B cell (primary cell): Measurements from ENCODE around the gene SENP5. TPM values are rescaled to one million over a fixed set of nuclear protein-coding genes. Genes with fewer than 3 reads are reported as not detected.
"Not testable (repeated sequence)": the region's sequence is repeated elsewhere in the genome, so short reads cannot be mapped to it uniquely, and the experiment has no call there.

Source experiments
- ATAC-seq: fragments of 200-7000 bp; cut with Tn5 transposase; one replicate; pipeline ENCODE4 v1.10.0; 2021; ENCODE audit warnings: low read depth, mild to moderate bottlenecking, moderate number of reproducible peaks, moderate library complexity
- CTCF ChIA-PET: fragments of 350-600 bp; sonication (Branson Sonifier 250); formaldehyde crosslinking; loops from one replicate; lab custom pipeline; 2021; ENCODE audit warnings: antibody characterized with exemption, inconsistent platforms; lab: Charles Lee
- POLR2A ChIA-PET: fragments of 350-600 bp; sonication (Branson Sonifier 250); formaldehyde crosslinking; loops from one replicate; lab custom pipeline; 2021; ENCODE audit warnings: antibody characterized with exemption; lab: Charles Lee
- DNase-seq: peaks from one replicate; pipeline ENCODE4 v3.0.0; 2013
- H2AFZ ChIP-seq: 2 replicates; pipeline ENCODE4 v1.6.1; 2012; ENCODE audit warnings: mild to moderate bottlenecking, low read depth, low read length; ENCODE audit not compliant: insufficient read depth, poor library complexity, severe bottlenecking
- H3K27ac ChIP-seq, 2 donors: 1 replicate in 1 of 2; 2 replicates in 1 of 2; pipeline ENCODE4 v1.5.1; 2012 to 2013; ENCODE audit warnings: low read length in 2 of 2, mild to moderate bottlenecking in 2 of 2, moderate library complexity in 1 of 2
- H3K27me3 ChIP-seq, 4 experiments: fragments of 200-600 bp in 1 of 4; sonication (generic) in 1 of 4; replicated peaks in 1 of 4; 1 replicate in 2 of 4; 2 replicates in 2 of 4; pipeline versions ENCODE4 v1.6.1 to v1.7.0; 2013 to 2016; ENCODE audit warnings: low read length in 3 of 4, mild to moderate bottlenecking in 2 of 4, mixed read lengths in 1 of 4, moderate library complexity in 1 of 4; ENCODE audit not compliant: insufficient read depth in 4 of 4, control insufficient read depth in 3 of 4; ENCODE audit errors: control extremely low read depth in 1 of 4
- H3K36me3 ChIP-seq, 2 experiments: replicated peaks in 1 of 2; 1 replicate in 1 of 2; 2 replicates in 1 of 2; pipeline versions ENCODE4 v1.6.1 to v1.7.1; 2013; ENCODE audit warnings: low read length in 1 of 2; ENCODE audit not compliant: insufficient read depth in 2 of 2, control insufficient read depth in 1 of 2; ENCODE audit errors: control extremely low read depth in 1 of 2, extremely low read depth in 1 of 2
- H3K4me1 ChIP-seq, 2 donors: fragments of 200-600 bp in 1 of 2; sonication (generic) in 1 of 2; 1 replicate in 1 of 2; 2 replicates in 1 of 2; pipeline versions ENCODE4 v1.5.1 to v1.6.1; 2013 to 2017; ENCODE audit warnings: low read length in 2 of 2; ENCODE audit not compliant: control insufficient read depth in 2 of 2, insufficient read depth in 2 of 2
- H3K4me2 ChIP-seq: replicated peaks from 2 replicates; pipeline ENCODE3; 2012; ENCODE audit warnings: mild to moderate bottlenecking, low read depth, low read length; ENCODE audit not compliant: poor library complexity, severe bottlenecking
- H3K4me3 ChIP-seq, 5 experiments: fragments of 200-600 bp in 1 of 5; sonication (generic) in 1 of 5; 1 replicate in 3 of 5; 2 replicates in 2 of 5; pipeline versions ENCODE4 v1.5.1 to v1.7.0; 2011 to 2016; ENCODE audit warnings: low read length in 4 of 5, mild to moderate bottlenecking in 4 of 5, low read depth in 2 of 5, control low read depth in 1 of 5, moderate library complexity in 1 of 5; ENCODE audit not compliant: insufficient read depth in 1 of 5; ENCODE audit errors: control extremely low read depth in 1 of 5, extremely low read depth in 1 of 5
- H3K79me2 ChIP-seq: fragments of 200-600 bp; sonication (generic); one replicate; pipeline ENCODE4 v1.6.0; 2016; ENCODE audit warnings: low read length; ENCODE audit not compliant: control insufficient read depth, insufficient read depth
- H3K9ac ChIP-seq: fragments of 200-600 bp; sonication (generic); 2 replicates; pipeline ENCODE4 v1.6.1; 2017; ENCODE audit warnings: mild to moderate bottlenecking, low read length, moderate library complexity
- H3K9me3 ChIP-seq, 3 donors: one replicate each; pipeline versions ENCODE4 v1.6.1 to v1.7.1; 2013; ENCODE audit warnings: low read length in 2 of 3; ENCODE audit not compliant: control insufficient read depth in 2 of 3, insufficient read depth in 1 of 3; ENCODE audit errors: control extremely low read depth in 1 of 3
- H4K20me1 ChIP-seq: 2 replicates; pipeline ENCODE4 v1.6.0; 2012; ENCODE audit warnings: mild to moderate bottlenecking, low read length; ENCODE audit not compliant: insufficient read depth, control insufficient read depth, poor library complexity, severe bottlenecking
- H3K27ac Mint-ChIP-seq: one replicate; pipeline ENCODE4 v1.8.0; 2021; ENCODE audit warnings: mixed read lengths
- H3K27me3 Mint-ChIP-seq: one replicate; pipeline ENCODE4 v1.8.0; 2021; ENCODE audit warnings: mixed read lengths
- H3K4me1 Mint-ChIP-seq: one replicate; pipeline ENCODE4 v1.8.0; 2021; ENCODE audit warnings: mixed read lengths
- H3K4me3 Mint-ChIP-seq: one replicate; pipeline ENCODE4 v1.8.0; 2021; ENCODE audit warnings: mixed read lengths
- H3K9me3 Mint-ChIP-seq: one replicate; pipeline ENCODE4 v1.8.0; 2022; ENCODE audit warnings: mixed read lengths; ENCODE audit not compliant: insufficient read depth
- EZH2 ChIP-seq: IDR thresholded peaks from 2 replicates; pipeline ENCODE4 v1.6.1; 2012; ENCODE audit warnings: borderline replicate concordance, low read depth, mild to moderate bottlenecking, moderate library complexity, low read length; ENCODE audit not compliant: insufficient read depth, poor library complexity, severe bottlenecking
- WGBS: methylation state at CpG from one replicate; pipeline ENCODE4 v1.1.5; 2013; ENCODE audit warnings: missing lambda C conversion rate; ENCODE audit not compliant: insufficient coverage; 5-methylcytosine and 5-hydroxymethylcytosine counted together
- intact Hi-C: fragments of 100-400 bp; cut with micrococcal nuclease; formaldehyde crosslinking; loops from one replicate; pipeline ENCODE4 v1.10.0; 2022
- polyA plus RNA-seq: library from polyadenylated mRNA; depleted of rRNA; stranded (reverse); fragments of >200 nt; gene quantifications from 2 replicates; pipeline ENCODE4 v1.2.3, GENCODE V29; 2012
- total RNA-seq, 2 donors: library from RNA; stranded (reverse); fragments of 120-200 nt in 1 of 2; gene quantifications; 1 replicate in 1 of 2; 2 replicates in 1 of 2; pipeline versions ENCODE4 v1.2.3 to v1.2.4, GENCODE V29; 2013 to 2022
- TF ChIP-seq, protein P1 (sequence below): fragments of 200-600 bp; IDR thresholded peaks from one replicate; pipeline ENCODE4 v1.8.0; 2022; ENCODE audit warnings: antibody characterized with exemption, mild to moderate bottlenecking

SENP5 gene
- total and polyA plus RNA-seq, 2 donors (not counting 1 experiment from before 2014, with no cell fraction given) = 9.2 to 51.5 TPM

DNA sequence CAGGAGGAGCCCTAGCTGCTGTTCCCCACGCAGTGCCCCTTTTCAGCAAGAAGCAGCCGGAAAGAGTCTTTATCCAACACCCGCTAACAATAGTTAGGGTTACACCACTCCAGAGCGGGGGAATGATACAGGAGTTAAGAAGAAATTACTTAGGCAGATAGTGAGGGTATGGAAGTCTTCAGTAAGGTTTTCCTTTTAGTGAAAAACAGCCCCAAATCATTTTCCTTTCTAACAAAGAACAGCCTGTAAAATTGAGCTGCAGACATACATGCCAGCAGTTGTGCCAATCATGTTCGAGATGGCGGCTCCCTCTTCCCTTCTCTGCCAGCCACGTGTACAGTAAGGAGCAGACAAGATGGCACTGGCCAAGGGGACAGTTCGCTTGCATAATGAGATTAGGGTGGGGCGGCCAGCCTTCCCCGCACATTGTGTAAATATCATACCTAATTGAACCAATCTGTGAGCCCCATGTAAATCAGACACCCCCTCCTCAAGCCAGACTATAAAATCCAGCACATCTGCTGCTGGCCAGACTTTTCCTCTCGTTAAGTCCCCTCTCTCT is 18.5 kb upstream of the SENP5 start:
- ChIA-PET CTCF (interaction anchor here (1.4 kb wide), 1 partner anchor 12 kb away, joined by 4 read pairs; no protein-coding TSS in a partner anchor), POLR2A (interaction anchor here (0.9 kb wide), 1 partner anchor 19 kb away, joined by 3 read pairs; the partner anchor contains the start of gene SENP5)
- no peak for TF ChIP-seq EZH2
- TF ChIP-seq, protein P1, sequence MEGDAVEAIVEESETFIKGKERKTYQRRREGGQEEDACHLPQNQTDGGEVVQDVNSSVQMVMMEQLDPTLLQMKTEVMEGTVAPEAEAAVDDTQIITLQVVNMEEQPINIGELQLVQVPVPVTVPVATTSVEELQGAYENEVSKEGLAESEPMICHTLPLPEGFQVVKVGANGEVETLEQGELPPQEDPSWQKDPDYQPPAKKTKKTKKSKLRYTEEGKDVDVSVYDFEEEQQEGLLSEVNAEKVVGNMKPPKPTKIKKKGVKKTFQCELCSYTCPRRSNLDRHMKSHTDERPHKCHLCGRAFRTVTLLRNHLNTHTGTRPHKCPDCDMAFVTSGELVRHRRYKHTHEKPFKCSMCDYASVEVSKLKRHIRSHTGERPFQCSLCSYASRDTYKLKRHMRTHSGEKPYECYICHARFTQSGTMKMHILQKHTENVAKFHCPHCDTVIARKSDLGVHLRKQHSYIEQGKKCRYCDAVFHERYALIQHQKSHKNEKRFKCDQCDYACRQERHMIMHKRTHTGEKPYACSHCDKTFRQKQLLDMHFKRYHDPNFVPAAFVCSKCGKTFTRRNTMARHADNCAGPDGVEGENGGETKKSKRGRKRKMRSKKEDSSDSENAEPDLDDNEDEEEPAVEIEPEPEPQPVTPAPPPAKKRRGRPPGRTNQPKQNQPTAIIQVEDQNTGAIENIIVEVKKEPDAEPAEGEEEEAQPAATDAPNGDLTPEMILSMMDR = no peak
- Mint-ChIP-seq H3K27ac (no peak overlapping the region), H3K27me3 (peaks cover 8% of the 10 kb centered on the region), H3K4me3 (no peak overlapping the region), H3K9me3 (no peaks in the 10 kb centered on the region), H3K4me1 (no peaks in the 10 kb centered on the region)
- no peak for ATAC-seq
- H3K79me2 ChIP-seq = no peaks in the 10 kb centered on the region
- no peaks in the 10 kb centered on the region for H3K4me1 ChIP-seq
- H3K27ac ChIP-seq = no peak overlapping the region
- intact Hi-C loops = no loop called here
- no peak overlapping the region for H2AFZ ChIP-seq
- H3K27me3 ChIP-seq = no peaks in the 10 kb centered on the region
- no peak for DNase-seq
- WGBS = 77% methylated on average over 4 of the region's 11 CpGs
- no peaks in the 10 kb centered on the region for H3K9me3 ChIP-seq
- no peak overlapping the region for H3K4me2 ChIP-seq
- no peaks in the 10 kb centered on the region for H4K20me1 ChIP-seq
- H3K36me3 ChIP-seq = no peaks in the 10 kb centered on the region
- H3K9ac ChIP-seq = no peak overlapping the region
- H3K4me3 ChIP-seq = no peak overlapping the region

DNA sequence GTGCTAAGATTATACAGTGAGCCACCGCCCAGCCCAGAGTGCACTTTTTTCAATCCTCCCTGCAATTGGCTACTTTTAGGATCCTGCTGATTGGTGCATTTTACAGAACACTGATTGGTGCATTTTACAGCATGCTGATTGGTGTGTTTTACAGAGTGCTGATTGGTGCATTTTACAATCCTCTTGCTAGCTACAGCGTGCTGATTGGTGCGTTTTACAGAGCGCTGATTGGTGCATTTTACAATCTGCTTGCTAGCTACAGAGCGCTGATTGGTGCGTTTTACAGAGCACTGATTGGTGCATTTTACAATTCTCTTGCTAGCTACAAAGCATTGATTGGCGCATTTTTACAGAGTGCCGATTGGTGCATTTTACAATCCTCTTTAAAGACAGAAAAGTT is 4.7 kb upstream of the SENP5 start:
- DNase-seq, H3K9me3 Mint-ChIP-seq, H3K4me1 ChIP-seq, H3K27ac Mint-ChIP-seq, H3K27me3 Mint-ChIP-seq, ATAC-seq, H3K4me3 Mint-ChIP-seq, H3K9ac ChIP-seq, POLR2A ChIA-PET, intact Hi-C loops, H3K27me3 ChIP-seq, CTCF ChIA-PET, H3K4me2 ChIP-seq, H3K4me3 ChIP-seq, H2AFZ ChIP-seq, H3K79me2 ChIP-seq, H4K20me1 ChIP-seq, H3K9me3 ChIP-seq, H3K27ac ChIP-seq, H3K36me3 ChIP-seq, H3K4me1 Mint-ChIP-seq: not testable (repeated sequence)
- WGBS = 97% methylated on average over 7 of the region's 8 CpGs
